22Rv1 (cell line): Measurements from ENCODE around the gene FCN3.

Experiments used
- CTCF ChIP-seq: fragments of 450-650 bp; IDR thresholded peaks from 2 replicates; pipeline ENCODE4 v1.5.1; 2017; ENCODE audit warnings: mild to moderate bottlenecking
- ZFX ChIP-seq: fragments of 450-650 bp; IDR thresholded peaks from 2 replicates; pipeline ENCODE4 v1.6.1; 2017; ENCODE audit warnings: antibody characterized with exemption, borderline replicate concordance

GRCh38 chr1:27339213-27339612 lies 35.4 kb downstream of the FCN3 start:
- no peak for TF ChIP-seq CTCF
- no peak for TF ChIP-seq ZFX
